ENCODE measurements around the gene MOSPD2.

MOSPD2 gene

DNA sequence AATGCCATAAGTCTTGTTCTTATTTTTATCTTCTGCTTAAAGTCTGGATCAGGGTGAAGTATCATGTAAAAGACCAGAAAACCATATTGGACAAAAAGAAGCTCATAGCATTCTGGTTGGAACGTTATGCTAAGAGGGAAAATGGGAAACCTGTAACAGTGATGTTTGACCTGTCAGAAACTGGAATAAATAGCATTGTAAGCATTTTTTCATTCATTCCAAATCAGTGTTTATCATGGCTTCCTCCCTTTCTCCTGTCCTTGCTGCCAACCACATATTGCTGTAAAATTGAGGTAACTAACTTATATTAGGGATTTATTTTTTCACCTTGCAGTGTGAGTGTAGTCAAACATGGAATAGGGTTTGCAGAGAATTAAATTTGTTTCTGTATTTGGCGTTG lies 23.8 kb downstream of the MOSPD2 start:
- TF ChIP-seq FOXP2 (optimal IDR thresholded peaks at IDR 0.05; ENCODE audit: borderline replicate concordance, extremely low read depth, extremely low read length, insufficient read depth) (no peak), TAF1 (IDR thresholded peaks at IDR 0.05; ENCODE audit: borderline replicate concordance, insufficient read depth, low read length) (no peak), POLR2AphosphoS5 (IDR thresholded peaks at IDR 0.05; ENCODE audit: low read depth, low read length) (no peak), SIN3A (IDR thresholded peaks at IDR 0.05; ENCODE audit: borderline replicate concordance, insufficient read depth, low read length) (no peak)
- TF ChIP-seq, protein P1, sequence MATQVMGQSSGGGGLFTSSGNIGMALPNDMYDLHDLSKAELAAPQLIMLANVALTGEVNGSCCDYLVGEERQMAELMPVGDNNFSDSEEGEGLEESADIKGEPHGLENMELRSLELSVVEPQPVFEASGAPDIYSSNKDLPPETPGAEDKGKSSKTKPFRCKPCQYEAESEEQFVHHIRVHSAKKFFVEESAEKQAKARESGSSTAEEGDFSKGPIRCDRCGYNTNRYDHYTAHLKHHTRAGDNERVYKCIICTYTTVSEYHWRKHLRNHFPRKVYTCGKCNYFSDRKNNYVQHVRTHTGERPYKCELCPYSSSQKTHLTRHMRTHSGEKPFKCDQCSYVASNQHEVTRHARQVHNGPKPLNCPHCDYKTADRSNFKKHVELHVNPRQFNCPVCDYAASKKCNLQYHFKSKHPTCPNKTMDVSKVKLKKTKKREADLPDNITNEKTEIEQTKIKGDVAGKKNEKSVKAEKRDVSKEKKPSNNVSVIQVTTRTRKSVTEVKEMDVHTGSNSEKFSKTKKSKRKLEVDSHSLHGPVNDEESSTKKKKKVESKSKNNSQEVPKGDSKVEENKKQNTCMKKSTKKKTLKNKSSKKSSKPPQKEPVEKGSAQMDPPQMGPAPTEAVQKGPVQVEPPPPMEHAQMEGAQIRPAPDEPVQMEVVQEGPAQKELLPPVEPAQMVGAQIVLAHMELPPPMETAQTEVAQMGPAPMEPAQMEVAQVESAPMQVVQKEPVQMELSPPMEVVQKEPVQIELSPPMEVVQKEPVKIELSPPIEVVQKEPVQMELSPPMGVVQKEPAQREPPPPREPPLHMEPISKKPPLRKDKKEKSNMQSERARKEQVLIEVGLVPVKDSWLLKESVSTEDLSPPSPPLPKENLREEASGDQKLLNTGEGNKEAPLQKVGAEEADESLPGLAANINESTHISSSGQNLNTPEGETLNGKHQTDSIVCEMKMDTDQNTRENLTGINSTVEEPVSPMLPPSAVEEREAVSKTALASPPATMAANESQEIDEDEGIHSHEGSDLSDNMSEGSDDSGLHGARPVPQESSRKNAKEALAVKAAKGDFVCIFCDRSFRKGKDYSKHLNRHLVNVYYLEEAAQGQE (IDR thresholded peaks at IDR 0.05; ENCODE audit: insufficient read depth in 1 of 2, low read depth in 2 of 2, low read length in 2 of 2): no peak

DNA sequence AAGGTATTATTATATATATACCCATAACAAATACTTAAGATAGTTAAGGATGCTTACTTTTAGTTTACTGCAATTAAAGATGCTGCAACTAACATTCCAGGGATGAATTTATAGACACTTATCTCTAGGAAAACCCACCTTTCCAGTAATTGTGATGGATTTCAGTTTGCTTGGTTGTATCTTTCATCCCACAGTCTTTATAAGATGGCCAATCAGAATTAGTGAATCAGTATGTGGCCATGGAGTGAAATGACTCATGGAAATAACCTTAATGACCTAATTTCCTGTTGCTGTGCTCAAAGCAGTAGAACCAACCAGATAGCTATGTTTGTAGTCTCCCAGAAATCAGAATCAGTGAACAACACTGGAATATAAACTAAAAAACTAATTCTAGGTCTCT lies 26.4 kb downstream of the MOSPD2 start:
- TF ChIP-seq SIN3A (IDR thresholded peaks at IDR 0.05; ENCODE audit: borderline replicate concordance, insufficient read depth, low read length) (no peak), FOXP2 (optimal IDR thresholded peaks at IDR 0.05; ENCODE audit: borderline replicate concordance, extremely low read depth, extremely low read length, insufficient read depth) (no peak), TAF1 (IDR thresholded peaks at IDR 0.05; ENCODE audit: borderline replicate concordance, insufficient read depth, low read length) (no peak), POLR2AphosphoS5 (IDR thresholded peaks at IDR 0.05; ENCODE audit: low read depth, low read length) (no peak)
- TF ChIP-seq, protein P1 (IDR thresholded peaks at IDR 0.05; ENCODE audit: insufficient read depth in 1 of 2, low read depth in 2 of 2, low read length in 2 of 2): no peak

DNA sequence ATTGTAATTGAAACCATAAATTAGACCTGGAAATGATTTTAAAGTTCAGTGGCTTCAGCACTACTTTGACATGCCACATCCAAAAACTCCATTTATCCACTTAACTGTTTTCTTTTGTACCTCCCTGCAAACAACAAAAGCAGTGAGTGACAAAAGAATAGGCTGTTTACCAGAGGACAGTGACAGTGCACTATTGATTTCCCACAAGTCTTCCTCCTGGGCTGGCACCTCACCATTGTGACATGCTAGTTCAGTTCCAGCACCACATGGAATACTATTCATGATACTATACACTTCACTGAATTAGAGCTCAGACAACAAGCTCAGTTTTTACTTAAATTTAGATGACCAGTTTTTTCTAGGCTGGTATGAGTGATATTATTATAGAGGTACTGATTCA lies 29.3 kb downstream of the MOSPD2 start:
- TF ChIP-seq POLR2AphosphoS5 (IDR thresholded peaks at IDR 0.05; ENCODE audit: low read depth, low read length) (no peak), SIN3A (IDR thresholded peaks at IDR 0.05; ENCODE audit: borderline replicate concordance, insufficient read depth, low read length) (no peak), FOXP2 (optimal IDR thresholded peaks at IDR 0.05; ENCODE audit: borderline replicate concordance, extremely low read depth, extremely low read length, insufficient read depth) (no peak), TAF1 (IDR thresholded peaks at IDR 0.05; ENCODE audit: borderline replicate concordance, insufficient read depth, low read length) (no peak)
- TF ChIP-seq, protein P1 (IDR thresholded peaks at IDR 0.05; ENCODE audit: insufficient read depth in 1 of 2, low read depth in 2 of 2, low read length in 2 of 2): no peak

DNA sequence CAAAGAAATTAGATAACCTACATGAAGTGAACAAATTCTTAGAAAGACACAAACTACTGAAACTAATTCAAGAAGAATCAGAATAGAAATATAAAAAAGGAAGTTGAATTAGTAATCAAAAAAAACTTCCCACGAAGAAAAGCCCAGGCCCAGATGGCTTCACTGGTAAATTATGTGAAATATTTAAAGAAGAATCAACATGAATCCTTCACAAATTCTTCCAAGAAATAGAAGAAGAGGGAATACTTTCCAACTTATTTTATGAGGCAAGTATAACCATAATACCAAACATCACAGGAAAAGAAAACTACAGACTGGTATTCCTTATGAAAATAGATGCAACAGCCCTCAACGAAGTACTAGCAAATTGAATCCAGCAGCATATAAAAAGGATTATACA lies 30.7 kb downstream of the MOSPD2 start:
- no peak for TF ChIP-seq SIN3A (IDR thresholded peaks at IDR 0.05; ENCODE audit: borderline replicate concordance, insufficient read depth, low read length)
- no peak for TF ChIP-seq POLR2AphosphoS5 (IDR thresholded peaks at IDR 0.05; ENCODE audit: low read depth, low read length)
- TF ChIP-seq TAF1 (IDR thresholded peaks at IDR 0.05; ENCODE audit: borderline replicate concordance, insufficient read depth, low read length): no peak
- TF ChIP-seq, protein P1 (IDR thresholded peaks at IDR 0.05; ENCODE audit: insufficient read depth in 1 of 2, low read depth in 2 of 2, low read length in 2 of 2): no peak
- TF ChIP-seq FOXP2 (optimal IDR thresholded peaks at IDR 0.05; ENCODE audit: borderline replicate concordance, extremely low read depth, extremely low read length, insufficient read depth): no peak

DNA sequence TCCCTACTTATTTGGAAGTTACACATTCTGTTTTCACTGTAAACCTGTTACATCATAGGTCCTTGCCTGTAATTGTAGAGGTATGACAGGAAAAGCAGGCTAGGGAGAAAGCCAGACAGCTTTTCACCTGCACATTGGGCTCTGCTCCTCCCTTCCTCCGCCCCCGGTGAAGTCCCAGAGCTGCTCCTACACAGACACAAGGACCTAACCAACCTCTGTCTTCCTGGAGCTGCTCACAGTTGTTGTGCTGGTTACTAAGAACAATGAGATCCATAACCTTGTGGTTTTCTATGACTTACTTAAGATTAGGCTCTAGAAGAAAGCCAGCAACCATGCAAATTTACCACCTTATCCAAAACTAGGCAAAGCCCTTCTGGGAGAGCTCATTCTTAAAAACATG lies 40.0 kb downstream of the MOSPD2 start:
- TF ChIP-seq TAF1 (IDR thresholded peaks at IDR 0.05; ENCODE audit: borderline replicate concordance, insufficient read depth, low read length) (no peak), POLR2AphosphoS5 (IDR thresholded peaks at IDR 0.05; ENCODE audit: low read depth, low read length) (no peak), FOXP2 (optimal IDR thresholded peaks at IDR 0.05; ENCODE audit: borderline replicate concordance, extremely low read depth, extremely low read length, insufficient read depth) (no peak), SIN3A (IDR thresholded peaks at IDR 0.05; ENCODE audit: borderline replicate concordance, insufficient read depth, low read length) (no peak)
- TF ChIP-seq, protein P1 (IDR thresholded peaks at IDR 0.05; ENCODE audit: insufficient read depth in 1 of 2, low read depth in 2 of 2, low read length in 2 of 2): no peak

All from PFSK-1 (cell line).